GM23248 (cell line): Measurements from ENCODE around the gene AHRR. TPM values are rescaled to one million over a fixed set of nuclear protein-coding genes. Genes with fewer than 3 reads are reported as not detected.

Experiments used
- DNase-seq: peaks from one replicate; pipeline ENCODE4 v3.0.0-alpha.2; 2015
- H2AFZ ChIP-seq: fragments of 200-600 bp; sonication (generic); 2 replicates; pipeline ENCODE4 v1.6.1; 2016; ENCODE audit warnings: antibody characterized with exemption
- H3F3A ChIP-seq: fragments of 200-600 bp; sonication (generic); 2 replicates; pipeline ENCODE4 v1.6.1; 2016; ENCODE audit warnings: mild to moderate bottlenecking, antibody characterized with exemption, mixed run types; ENCODE audit not compliant: insufficient read depth
- H3K27ac ChIP-seq: fragments of 200-600 bp; sonication (generic); 2 replicates; pipeline ENCODE4 v1.5.1; 2016; ENCODE audit warnings: mild to moderate bottlenecking
- H3K27me3 ChIP-seq: fragments of 200-600 bp; sonication (generic); replicated peaks from 2 replicates; pipeline ENCODE4 v1.6.1; 2016; ENCODE audit warnings: mild to moderate bottlenecking; ENCODE audit not compliant: insufficient read depth
- H3K36me3 ChIP-seq: fragments of 200-600 bp; sonication (generic); 2 replicates; pipeline ENCODE4 v1.6.1; 2016; ENCODE audit warnings: low read depth, mild to moderate bottlenecking
- H3K4me1 ChIP-seq: fragments of 200-600 bp; sonication (generic); 2 replicates; pipeline ENCODE4 v1.6.1; 2016; ENCODE audit warnings: mild to moderate bottlenecking; ENCODE audit not compliant: insufficient read depth
- H3K4me2 ChIP-seq: fragments of 200-600 bp; sonication (generic); one replicate; pipeline ENCODE4 v1.6.1; 2016; ENCODE audit warnings: mild to moderate bottlenecking; ENCODE audit not compliant: unreplicated experiment
- H3K4me3 ChIP-seq: fragments of 200-600 bp; sonication (generic); 2 replicates; pipeline ENCODE4 v1.5.1; 2016; ENCODE audit warnings: mild to moderate bottlenecking
- H3K79me2 ChIP-seq: fragments of 200-600 bp; sonication (generic); 2 replicates; pipeline ENCODE4 v1.6.1; 2016; ENCODE audit warnings: mild to moderate bottlenecking; ENCODE audit not compliant: insufficient read depth
- H3K9ac ChIP-seq: fragments of 200-600 bp; sonication (generic); 2 replicates; pipeline ENCODE4 v1.6.1; 2016; ENCODE audit warnings: mild to moderate bottlenecking
- H3K9me2 ChIP-seq: fragments of 200-600 bp; sonication (generic); 2 replicates; pipeline ENCODE4 v1.6.1; 2016; ENCODE audit warnings: mixed run types, mild to moderate bottlenecking, moderate library complexity; ENCODE audit not compliant: insufficient read depth
- H3K9me3 ChIP-seq: fragments of 200-600 bp; sonication (generic); one replicate; pipeline ENCODE4 v1.6.1; 2017; ENCODE audit warnings: low read depth
- H4K20me1 ChIP-seq: fragments of 200-600 bp; sonication (generic); 2 replicates; pipeline ENCODE4 v1.6.0; 2016; ENCODE audit not compliant: insufficient read depth
- EZH2 ChIP-seq: fragments of 200-600 bp; sonication (generic); IDR thresholded peaks from 2 replicates; pipeline ENCODE4 v1.6.1; 2018; ENCODE audit warnings: antibody characterized with exemption, mild to moderate bottlenecking; ENCODE audit not compliant: insufficient read depth, poor library complexity, severe bottlenecking
- EZH2phosphoT487 ChIP-seq: fragments of 200-600 bp; sonication (generic); IDR thresholded peaks from 2 replicates; pipeline ENCODE4 v1.6.1; 2018; ENCODE audit warnings: antibody characterized with exemption, moderate library complexity, mild to moderate bottlenecking, low read depth; ENCODE audit not compliant: insufficient read depth
- WGBS, 2 experiments: methylation state at CpG; one replicate each; pipeline ENCODE4 v1.1.6; 2015 to 2017; ENCODE audit warnings: low lambda C conversion rate in 2 of 2, low coverage in 1 of 2; ENCODE audit errors: missing lambda C conversion rate in 2 of 2; 5-methylcytosine and 5-hydroxymethylcytosine counted together
- in situ Hi-C: fragments of 300-500 bp; cut with MboI; formaldehyde crosslinking; loops from 2 replicates; pipeline ENCODE4 v1.15.0; 2020
- polyA plus RNA-seq: library from polyadenylated mRNA; unstranded; fragments of >200 nt; fragmentation: Nextera tagmentation; extraction: Ambion mirVana; gene quantifications from 2 replicates; pipeline ENCODE4 v1.2.1, GENCODE V29; 2016
- total RNA-seq: library from RNA; depleted of rRNA; stranded (reverse); fragments of >200 nt; shearing (Covaris generic); gene quantifications from 2 replicates; pipeline ENCODE4 v1.2.3, GENCODE V29; 2014

AHRR gene
- total and polyA plus RNA-seq, 2 experiments from 2014 or later = 13.2 to 33.7 TPM

DNA sequence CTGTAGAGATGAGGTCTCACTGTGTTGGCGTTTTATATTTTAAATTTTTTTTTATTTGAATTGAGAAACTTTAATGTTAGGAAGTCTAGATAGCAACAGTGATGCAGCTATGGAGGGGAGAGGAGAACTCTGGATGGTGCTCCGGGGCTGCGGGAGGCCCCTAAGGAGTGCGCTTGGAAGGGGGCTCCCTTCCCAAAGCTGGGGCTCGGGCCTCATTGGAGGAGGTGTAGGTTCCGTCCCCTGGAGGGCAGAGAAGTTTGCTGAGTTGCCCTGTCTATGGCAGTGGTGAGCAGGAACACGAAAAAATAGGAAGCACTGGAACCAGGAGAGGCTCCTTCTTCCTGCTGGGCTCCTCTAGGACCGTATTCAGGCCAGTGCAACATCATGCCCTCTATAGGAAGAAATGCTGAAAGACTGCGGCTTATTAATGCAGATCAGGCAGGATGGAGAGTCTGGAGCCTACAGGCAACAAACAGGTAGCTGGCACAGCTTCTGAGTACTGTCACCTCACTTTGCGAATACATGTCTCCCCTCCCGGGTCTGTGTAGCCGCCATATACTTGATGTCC lies 16.1 kb downstream of the AHRR start:
- in situ Hi-C loops = no loop called here
- Histone ChIP-seq H3K9ac (no peak overlapping the region), H3K36me3 (no peaks in the 10 kb centered on the region), H3K79me2 (peaks cover 98% of the 10 kb centered on the region), H4K20me1 (no peaks in the 10 kb centered on the region), H3K27ac (no peak overlapping the region), H2AFZ (no peak overlapping the region), H3K9me3 (no peaks in the 10 kb centered on the region), H3K27me3 (no peaks in the 10 kb centered on the region), H3K4me3 (no peak overlapping the region), H3F3A (peaks cover 18% of the 10 kb centered on the region; the same call in 1 of the 2 replicates), H3K9me2 (no peaks in the 10 kb centered on the region), H3K4me1 (peaks cover 8% of the 10 kb centered on the region), H3K4me2 (no peak overlapping the region)
- peak; percentile 51 for DNase-seq
- TF ChIP-seq EZH2phosphoT487 = no peak
- no peak for TF ChIP-seq EZH2
- 76 to 81% methylated on average over 12 of the region's 12 CpGs for WGBS, 2 experiments

DNA sequence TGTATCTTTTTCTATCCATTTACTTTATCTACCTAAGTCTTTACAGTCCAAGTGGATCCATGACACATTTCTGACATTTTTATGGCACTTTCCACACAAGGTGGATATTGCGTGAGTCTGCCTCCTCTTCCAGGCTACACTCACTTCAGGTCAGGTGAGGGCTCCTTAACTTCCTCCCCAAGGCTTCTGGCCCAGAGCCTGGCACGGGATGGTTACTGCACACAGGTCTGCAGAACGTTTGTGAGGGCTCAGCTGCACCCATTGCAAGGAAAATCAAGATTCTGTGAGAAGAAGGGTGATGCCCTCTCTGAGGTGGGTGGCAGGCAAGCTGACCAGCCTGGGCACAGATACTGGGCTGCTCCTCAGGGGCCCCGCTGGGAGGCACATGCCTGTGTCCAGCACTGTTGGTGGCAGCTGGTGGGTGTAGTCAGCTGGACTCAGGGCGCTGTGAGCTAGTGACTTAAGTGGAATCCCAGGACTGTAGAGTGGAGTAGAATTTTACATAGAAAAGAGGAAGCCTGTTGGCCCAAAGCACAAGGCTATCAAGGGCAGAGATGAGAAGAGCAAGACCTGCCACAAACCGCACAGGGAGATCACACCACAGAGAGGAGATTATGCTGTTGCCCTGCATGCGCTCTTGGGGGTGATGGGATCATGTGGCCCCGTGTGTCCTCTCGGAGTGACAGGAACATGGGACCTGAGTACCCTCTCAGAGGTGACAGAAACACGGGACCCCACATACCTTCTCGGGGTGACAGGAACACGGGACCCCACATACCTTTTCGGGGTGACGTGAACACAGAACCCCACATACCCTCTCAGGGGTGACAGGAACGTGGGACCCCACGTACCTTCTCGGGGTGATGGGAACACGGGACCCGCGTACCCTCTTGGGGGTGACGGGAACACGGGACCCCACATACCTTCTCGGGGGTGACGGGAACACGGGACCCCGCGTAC lies 21.3 kb downstream of the AHRR start:
- Histone ChIP-seq H3K9ac (peak overlapping the region; percentile 87; the same call in 1 of the 2 replicates), H2AFZ (no peak overlapping the region)
- 92 to 94% methylated on average over 26 to 27 of the region's 27 CpGs for WGBS, 2 experiments

DNA sequence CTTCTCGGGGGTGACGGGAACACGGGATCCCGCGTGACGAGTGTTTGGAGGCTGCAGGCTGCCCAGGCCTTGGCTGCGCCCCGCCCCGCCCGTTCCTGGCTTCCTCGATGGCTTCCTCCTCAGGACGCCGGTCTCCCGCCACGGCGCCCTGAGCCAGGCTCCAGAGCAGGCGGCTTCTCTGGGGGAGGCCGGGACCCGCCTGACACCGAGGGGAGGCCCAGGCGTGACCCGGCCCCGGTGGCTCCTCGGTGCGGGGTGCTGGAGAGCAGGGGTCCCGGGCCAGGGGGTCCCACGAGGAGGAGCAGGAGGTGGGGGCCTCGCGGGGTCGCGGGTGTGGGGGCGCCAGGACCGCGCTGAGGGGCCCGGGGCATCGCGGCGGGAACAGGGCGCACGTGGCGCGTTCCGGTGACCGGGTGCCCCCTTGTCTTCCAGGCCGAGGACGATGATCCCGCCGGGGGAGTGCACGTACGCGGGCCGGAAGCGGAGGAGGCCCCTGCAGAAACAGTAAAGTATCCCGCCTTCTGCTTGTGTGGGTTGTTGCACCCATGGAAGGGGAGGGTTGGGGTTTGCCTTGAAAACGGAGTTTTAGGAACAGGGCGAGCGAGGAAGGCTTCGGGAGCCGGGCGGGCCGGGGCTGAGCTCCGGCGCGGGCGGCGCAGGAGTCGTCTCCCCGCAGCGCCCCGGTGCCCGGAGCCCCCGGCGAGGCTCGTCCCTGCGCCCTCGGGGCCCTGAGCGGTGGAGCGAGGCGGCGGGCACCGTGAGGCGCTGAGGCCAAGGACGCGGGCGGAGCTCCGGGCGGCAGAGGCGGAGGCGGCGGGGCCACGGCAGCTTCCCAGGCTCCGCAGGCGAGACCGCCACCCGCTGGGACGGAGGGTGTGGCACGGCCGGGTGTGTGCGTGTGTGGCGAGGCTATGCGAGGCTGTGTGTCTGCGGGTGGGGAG lies 22.2 kb downstream of the AHRR start:
- Histone ChIP-seq H3K4me2 (peak overlapping the region; percentile 54), H3K27me3 (no peaks in the 10 kb centered on the region), H3K9ac (peak overlapping the region; percentile 87), H3K27ac (peak overlapping the region; percentile 67), H3K4me3 (peak overlapping the region; percentile 66), H3K9me2 (no peaks in the 10 kb centered on the region), H3K4me1 (no peaks in the 10 kb centered on the region), H3K9me3 (no peaks in the 10 kb centered on the region), H3F3A (peaks cover 14% of the 10 kb centered on the region), H3K79me2 (peaks cover 71% of the 10 kb centered on the region), H3K36me3 (no peaks in the 10 kb centered on the region; the same call in 1 of the 2 replicates), H4K20me1 (no peaks in the 10 kb centered on the region), H2AFZ (peak overlapping the region; percentile 74; the same call in 1 of the 2 replicates)
- 20 to 24% methylated on average over 52 to 96 of the region's 102 CpGs for WGBS, 2 experiments
- DNase-seq = peak; percentile 94
- in situ Hi-C loops = no loop called here
- no peak for TF ChIP-seq EZH2
- TF ChIP-seq EZH2phosphoT487 = no peak

More for the DNA sequence above, 21.3 kb downstream of the AHRR start:
- in situ Hi-C loops = no loop called here
- no peaks in the 10 kb centered on the region for H4K20me1 ChIP-seq
- no peaks in the 10 kb centered on the region; the same call in 1 of the 2 replicates for H3K36me3 ChIP-seq
- H3K9me3 ChIP-seq = no peaks in the 10 kb centered on the region
- H3K4me1 ChIP-seq = no peaks in the 10 kb centered on the region
- no peak for TF ChIP-seq EZH2phosphoT487
- TF ChIP-seq EZH2 = no peak
- H3K4me3 ChIP-seq = no peak overlapping the region
- peaks cover 14% of the 10 kb centered on the region for H3F3A ChIP-seq
- DNase-seq = peak; percentile 29
- peak overlapping the region; percentile 34 for H3K4me2 ChIP-seq
- H3K27me3 ChIP-seq = no peaks in the 10 kb centered on the region
- H3K9me2 ChIP-seq = no peaks in the 10 kb centered on the region
- peaks cover 75% of the 10 kb centered on the region for H3K79me2 ChIP-seq
- H3K27ac ChIP-seq = no peak overlapping the region

DNA sequence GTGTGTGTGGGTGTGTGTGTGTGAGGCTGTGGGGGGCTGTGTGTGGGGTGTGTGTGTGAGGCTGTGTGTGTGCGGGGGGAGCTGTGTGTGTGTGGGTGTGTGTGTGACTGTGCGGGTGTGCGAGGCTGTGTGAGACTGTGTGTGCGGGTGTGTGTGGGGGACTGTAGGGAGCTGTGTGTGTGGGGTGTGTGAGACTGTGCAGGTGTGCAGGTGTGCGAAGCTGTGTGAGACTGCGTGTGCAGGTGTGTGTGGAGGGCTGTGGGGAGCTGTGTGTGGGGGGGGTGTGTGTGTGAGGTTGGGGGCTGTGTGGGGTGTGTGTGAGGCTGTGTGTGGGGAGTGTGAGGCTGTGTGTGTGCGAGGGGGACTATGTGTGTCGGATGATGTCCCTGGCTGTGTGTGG lies 23.2 kb downstream of the AHRR start:
- H4K20me1 ChIP-seq = no peaks in the 10 kb centered on the region
- no peaks in the 10 kb centered on the region for H3K27me3 ChIP-seq
- DNase-seq = no peak
- no peaks in the 10 kb centered on the region; the same call in 1 of the 2 replicates for H3K36me3 ChIP-seq
- H3K9me2 ChIP-seq = no peaks in the 10 kb centered on the region
- H3K27ac ChIP-seq = no peak overlapping the region
- H3K4me2 ChIP-seq = no peak overlapping the region
- 93 to 96% methylated on average over 2 to 8 of the region's 8 CpGs for WGBS, 2 experiments
- H3K4me3 ChIP-seq = no peak overlapping the region
- in situ Hi-C loops = no loop called here
- no peak overlapping the region for H3K9ac ChIP-seq
- peaks cover 71% of the 10 kb centered on the region for H3K79me2 ChIP-seq
- TF ChIP-seq EZH2 (no peak), EZH2phosphoT487 (no peak)
- no peaks in the 10 kb centered on the region for H3K9me3 ChIP-seq
- no peaks in the 10 kb centered on the region for H3K4me1 ChIP-seq
- no peak overlapping the region for H2AFZ ChIP-seq
- peaks cover 14% of the 10 kb centered on the region for H3F3A ChIP-seq
